ENCODE results near the gene TGM2. TPM values are rescaled to one million over a fixed set of nuclear protein-coding genes. Genes with fewer than 3 reads are reported as not detected.

TGM2 gene
- total and polyA plus RNA-seq, 2 donors (not counting 3 experiments of a cell fraction or from before 2014, with no cell fraction given) = 861 to 868 TPM

DNA sequence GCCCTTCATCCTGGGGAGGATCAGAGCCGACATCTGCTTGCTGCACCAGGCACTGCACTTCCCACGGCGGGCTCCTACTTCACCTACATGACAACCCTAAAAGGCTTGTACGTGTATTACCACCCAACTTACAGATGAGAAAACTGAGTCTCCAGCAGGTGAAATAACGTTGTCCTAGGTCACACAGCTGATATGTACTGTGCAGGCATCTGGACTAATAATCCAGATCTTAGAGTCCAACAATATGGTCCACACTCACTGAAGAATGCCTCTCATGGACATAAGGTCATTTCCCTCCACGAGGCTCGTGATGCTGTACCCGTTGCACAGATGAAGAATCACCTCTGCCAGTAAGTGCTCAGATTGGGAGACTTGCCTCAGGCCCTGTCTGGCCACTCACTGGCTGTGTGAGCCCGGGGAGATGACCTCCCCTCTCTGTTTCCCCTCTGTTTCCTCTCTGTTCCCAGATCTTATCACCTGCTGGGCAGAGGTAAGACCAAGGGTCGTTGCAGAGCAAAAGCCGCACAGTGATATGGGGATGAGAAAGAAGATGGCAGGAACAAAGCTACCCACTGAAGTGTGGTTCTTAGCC lies 32.1 kb downstream of the TGM2 start:
- TF ChIP-seq MYC (IDR thresholded peaks at IDR 0.05; ENCODE audit: low read depth, low read length) (no peak), GATA2 (IDR thresholded peaks at IDR 0.05; ENCODE audit: insufficient read depth, insufficient read length, low read depth, low read length) (peak; percentile 38), POLR2A (IDR thresholded peaks at IDR 0.05; ENCODE audit: low read depth, low read length) (peak; percentile 38), FOS (IDR thresholded peaks at IDR 0.05; ENCODE audit: borderline replicate concordance, insufficient read depth, low read length) (no peak), POLR2AphosphoS5 (IDR thresholded peaks at IDR 0.05; ENCODE audit: insufficient read depth, low read depth, low read length) (peak; percentile 39), EZH2 (IDR thresholded peaks at IDR 0.05; ENCODE audit: borderline replicate concordance, low read depth, low read length, severe bottlenecking) (no peak), JUN (IDR thresholded peaks at IDR 0.05; ENCODE audit: borderline replicate concordance, insufficient read depth, insufficient read length, low read depth) (no peak)
- TF ChIP-seq, protein P1, sequence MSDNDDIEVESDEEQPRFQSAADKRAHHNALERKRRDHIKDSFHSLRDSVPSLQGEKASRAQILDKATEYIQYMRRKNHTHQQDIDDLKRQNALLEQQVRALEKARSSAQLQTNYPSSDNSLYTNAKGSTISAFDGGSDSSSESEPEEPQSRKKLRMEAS (IDR thresholded peaks at IDR 0.05; ENCODE audit: insufficient read depth, insufficient read length) = no peak
- TF ChIP-seq, protein P2, sequence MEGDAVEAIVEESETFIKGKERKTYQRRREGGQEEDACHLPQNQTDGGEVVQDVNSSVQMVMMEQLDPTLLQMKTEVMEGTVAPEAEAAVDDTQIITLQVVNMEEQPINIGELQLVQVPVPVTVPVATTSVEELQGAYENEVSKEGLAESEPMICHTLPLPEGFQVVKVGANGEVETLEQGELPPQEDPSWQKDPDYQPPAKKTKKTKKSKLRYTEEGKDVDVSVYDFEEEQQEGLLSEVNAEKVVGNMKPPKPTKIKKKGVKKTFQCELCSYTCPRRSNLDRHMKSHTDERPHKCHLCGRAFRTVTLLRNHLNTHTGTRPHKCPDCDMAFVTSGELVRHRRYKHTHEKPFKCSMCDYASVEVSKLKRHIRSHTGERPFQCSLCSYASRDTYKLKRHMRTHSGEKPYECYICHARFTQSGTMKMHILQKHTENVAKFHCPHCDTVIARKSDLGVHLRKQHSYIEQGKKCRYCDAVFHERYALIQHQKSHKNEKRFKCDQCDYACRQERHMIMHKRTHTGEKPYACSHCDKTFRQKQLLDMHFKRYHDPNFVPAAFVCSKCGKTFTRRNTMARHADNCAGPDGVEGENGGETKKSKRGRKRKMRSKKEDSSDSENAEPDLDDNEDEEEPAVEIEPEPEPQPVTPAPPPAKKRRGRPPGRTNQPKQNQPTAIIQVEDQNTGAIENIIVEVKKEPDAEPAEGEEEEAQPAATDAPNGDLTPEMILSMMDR (IDR thresholded peaks at IDR 0.05; ENCODE audit: extremely low read depth in 1 of 2, insufficient read depth in 1 of 2, low read depth in 1 of 2, low read length in 2 of 2) = no peak
- H3K9ac ChIP-seq (replicated peaks; ENCODE audit: extremely low read depth, insufficient read depth, low read length) = no peak overlapping the region
- H3K79me2 ChIP-seq (ENCODE audit: control insufficient read depth, insufficient read depth, low read length) = no peaks in the 10 kb centered on the region
- H3K36me3 ChIP-seq (ENCODE audit: control insufficient read depth in 2 of 2, extremely low read depth in 1 of 2, insufficient read depth in 2 of 2, low read length in 2 of 2) = peaks cover 28 to 64% of the 10 kb centered on the region in 2 experiments
- no peaks in the 10 kb centered on the region for H4K20me1 ChIP-seq (replicated peaks; ENCODE audit: control insufficient read depth, extremely low read depth, insufficient read depth, low read length)
- POLR2A ChIA-PET = no interaction called here
- no peak overlapping the region for H3K4me3 ChIP-seq (replicated peaks in 1 of 3; ENCODE audit: insufficient read depth in 1 of 3, low read depth in 1 of 3, low read length in 3 of 3)
- intact Hi-C loops (cut with micrococcal nuclease) (no loop called here), dilution Hi-C loops (cut with MboI; ENCODE audit: extremely low pct_ligation_motif_present, low sequenced_read_pairs) (no loop called here)
- H3K4me2 ChIP-seq (ENCODE audit: insufficient read depth, low read length) = no peak overlapping the region
- DNase-seq (ENCODE audit: low read depth, low spot score) (no peak), FAIRE-seq (peak; percentile 31)
- no peaks in the 10 kb centered on the region for H3K9me1 ChIP-seq (replicated peaks; ENCODE audit: control insufficient read depth, extremely low read depth, insufficient read depth, low read length)
- H3K27ac ChIP-seq (ENCODE audit: insufficient read depth, low read depth, low read length) = no peak overlapping the region
- CTCF ChIA-PET = interaction anchor here (1.0 to 8.4 kb wide), 2 partner anchors 11 to 59 kb away, joined by 3 to 104 read pairs; no protein-coding TSS in a partner anchor
- H2AFZ ChIP-seq (ENCODE audit: low read depth, low read length) = no peak overlapping the region
- H3K4me1 ChIP-seq (ENCODE audit: control insufficient read depth, extremely low read depth, insufficient read depth, low read length) = peaks cover 49% of the 10 kb centered on the region
- BruUV-seq (replicated peaks) = no TSS peak
- no peaks in the 10 kb centered on the region for H3K9me3 ChIP-seq (replicated peaks; ENCODE audit: control insufficient read depth, insufficient read depth, low read length)
- H3K27me3 ChIP-seq (ENCODE audit: control insufficient read depth in 2 of 2, insufficient read depth in 2 of 2, low read length in 2 of 2) = no peaks in the 10 kb centered on the region
